C4-2B (cell line): ENCODE data around the gene ISL2.

ENCODE experiments used
- CTCF ChIP-seq: fragments of 450-650 bp; conservative IDR thresholded peaks from 2 replicates; pipeline ENCODE4 v1.5.1; 2017; ENCODE audit warnings: mild to moderate bottlenecking
- ZFX ChIP-seq: fragments of 450-650 bp; IDR thresholded peaks from 2 replicates; pipeline ENCODE4 v1.6.1; 2017

DNA sequence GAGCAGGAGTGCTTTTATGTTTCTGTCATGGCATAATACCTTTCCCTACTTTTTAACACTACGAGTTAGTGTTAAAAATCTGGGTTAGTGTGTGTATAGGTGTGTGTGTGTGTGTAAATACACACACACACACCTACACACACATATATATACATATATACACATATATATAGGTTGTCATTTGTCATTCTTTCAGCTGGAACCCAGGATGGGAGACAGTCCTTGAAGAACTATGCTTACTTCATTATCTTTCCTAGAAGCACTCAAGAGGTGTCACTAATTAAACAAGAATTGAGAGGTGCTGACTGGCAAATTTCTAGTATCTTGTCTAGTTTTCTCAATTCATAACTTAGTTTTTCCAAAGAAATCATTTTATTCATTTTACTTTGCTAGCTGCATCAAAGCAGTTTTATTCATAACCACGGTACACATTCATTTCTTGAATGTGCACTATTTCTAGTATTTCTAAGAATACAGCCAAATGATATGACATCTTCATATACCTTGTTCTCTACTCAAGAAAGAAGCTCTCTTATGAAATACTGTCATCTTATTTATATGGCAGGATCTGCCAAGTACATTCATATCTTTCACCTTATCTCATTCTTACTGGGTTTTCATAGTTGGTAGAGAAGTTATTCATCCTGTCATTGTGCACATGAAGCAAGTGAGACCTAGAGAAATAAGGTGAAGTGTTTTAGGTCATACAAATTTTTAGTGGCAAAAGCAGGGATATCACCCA lies 46.6 kb downstream of the ISL2 start:
- TF ChIP-seq CTCF (no peak), ZFX (no peak)
